Dermis microvascular lymphatic vessel endothelial cell (primary cell): ENCODE data around the gene CALU. TPM values are rescaled to one million over a fixed set of nuclear protein-coding genes. Genes with fewer than 3 reads are reported as not detected.
A peak's percentile ranks its signal among the peaks of the same experiment; 100 is the strongest.

Experiments used
- DNase-seq, 2 donors: peaks; one replicate each; pipeline versions ENCODE4 v3.0.0 to v3.0.0-alpha.2; 2010; ENCODE audit warnings: low read depth in 2 of 2
- total RNA-seq: library from RNA; depleted of rRNA; stranded (reverse); fragments of >200 nt; gene quantifications from 2 replicates; pipeline ENCODE4 v1.2.1, GENCODE V29; 2014

Gene CALU
- total RNA-seq, 1 donor from 2014 or later = 208 TPM

DNA sequence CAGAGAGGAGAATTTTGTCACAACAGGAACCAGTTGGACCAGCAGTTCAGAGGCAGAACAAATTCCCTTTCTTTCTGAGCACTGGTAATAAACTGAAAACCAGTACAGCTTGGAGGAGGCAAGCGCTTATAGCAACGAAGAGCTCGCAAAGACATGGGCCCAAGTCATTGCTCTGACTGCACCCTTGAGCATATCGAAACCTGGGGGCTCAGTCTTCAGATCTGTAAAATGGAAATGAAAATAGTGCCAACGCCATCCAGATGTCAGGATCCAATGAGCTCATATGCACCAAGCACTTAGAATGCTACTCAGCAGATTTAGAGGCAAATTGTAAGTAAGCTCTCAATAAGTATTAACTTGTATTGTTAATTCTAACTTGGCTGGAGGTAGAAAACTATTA lies 14.4 kb upstream of the CALU start:
- DNase-seq = no peak

DNA sequence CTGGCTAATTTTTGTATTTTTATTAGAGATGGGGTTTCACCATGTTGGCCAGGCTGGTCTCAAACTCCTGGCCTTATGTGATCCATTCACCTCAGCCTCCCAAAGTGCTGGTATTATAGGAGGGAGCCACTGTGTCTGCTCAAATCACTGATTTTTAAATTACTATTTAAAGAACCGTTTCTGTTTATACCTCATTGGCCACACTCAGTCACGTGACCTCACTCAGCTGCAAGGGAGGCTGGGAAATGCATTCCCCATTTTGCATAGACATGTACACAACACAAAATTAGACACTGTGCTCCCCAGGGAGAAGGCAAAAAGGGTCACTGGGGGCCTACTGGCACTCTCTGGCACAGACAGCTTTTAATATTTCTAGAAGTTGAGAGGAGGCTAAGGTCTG lies 13.6 kb upstream of the CALU start:
- DNase-seq = no peak

DNA sequence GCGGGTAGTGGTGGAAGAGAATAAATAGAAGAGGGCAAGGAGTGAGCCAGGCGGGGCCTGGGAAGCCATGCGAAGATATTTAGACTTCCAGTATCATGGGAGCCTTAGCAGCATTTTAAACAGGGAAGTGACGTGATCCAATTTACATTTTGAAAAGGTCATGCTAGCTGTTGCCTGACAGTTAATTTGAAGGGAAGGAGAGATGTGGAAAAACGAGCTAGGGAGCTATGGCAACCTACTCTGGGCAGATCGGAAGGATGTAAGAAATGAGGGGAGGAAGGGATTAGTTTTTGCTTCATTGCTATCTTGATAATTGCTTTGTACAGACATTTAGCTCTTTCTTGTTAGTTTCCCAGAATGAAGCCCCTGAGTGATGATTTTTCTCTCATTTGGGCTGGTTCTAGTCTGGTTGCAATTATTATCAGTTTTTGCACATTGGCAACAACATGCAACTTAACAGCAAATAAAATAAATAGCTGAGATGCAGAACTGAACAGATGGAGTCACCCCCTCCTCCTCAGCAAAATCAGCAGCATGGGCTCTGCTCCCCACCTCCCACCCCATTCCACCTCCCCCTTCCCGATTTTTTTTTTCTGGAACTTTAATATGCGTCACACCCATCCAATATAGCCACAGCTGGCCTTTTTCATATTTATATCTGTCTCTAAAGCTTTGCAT lies 13.0 kb upstream of the CALU start:
- DNase-seq = no peak

DNA sequence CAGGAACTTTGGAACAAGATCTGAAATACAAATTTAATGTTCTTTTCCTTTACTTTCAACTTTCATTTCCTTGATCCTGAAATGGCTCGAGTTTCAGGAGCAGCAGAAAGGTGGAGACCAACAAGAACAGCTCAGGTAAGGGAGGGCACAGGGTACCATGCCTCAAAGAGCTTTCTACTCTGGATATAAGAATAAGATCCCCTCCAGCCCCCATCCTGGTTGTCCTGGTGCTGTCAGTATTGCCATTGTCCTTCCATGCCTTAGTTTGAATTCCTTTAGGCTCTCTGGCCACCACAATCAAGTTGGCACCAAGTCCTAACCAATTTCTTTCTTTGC lies 12.5 kb upstream of the CALU start:
- no peak for DNase-seq

DNA sequence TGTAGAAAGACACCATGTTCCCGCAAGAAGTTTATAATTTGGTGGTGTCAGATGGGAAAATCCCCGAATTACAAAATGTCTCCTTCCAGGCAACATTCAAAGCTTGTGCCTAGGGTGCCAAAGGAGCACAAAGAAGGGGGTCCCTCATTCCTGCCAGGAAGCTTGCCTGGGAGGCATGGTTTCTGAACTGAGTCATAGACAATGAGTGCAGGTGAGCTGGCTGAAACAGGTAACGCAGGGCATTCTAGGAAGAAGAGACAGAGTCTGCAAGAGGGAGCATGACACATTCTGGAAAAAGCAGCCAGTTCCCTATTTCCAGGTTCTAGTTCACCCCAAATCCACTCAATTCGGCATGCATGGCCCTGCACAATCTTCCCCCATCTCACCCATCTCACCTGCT lies 11.9 kb upstream of the CALU start:
- DNase-seq = no peak

DNA sequence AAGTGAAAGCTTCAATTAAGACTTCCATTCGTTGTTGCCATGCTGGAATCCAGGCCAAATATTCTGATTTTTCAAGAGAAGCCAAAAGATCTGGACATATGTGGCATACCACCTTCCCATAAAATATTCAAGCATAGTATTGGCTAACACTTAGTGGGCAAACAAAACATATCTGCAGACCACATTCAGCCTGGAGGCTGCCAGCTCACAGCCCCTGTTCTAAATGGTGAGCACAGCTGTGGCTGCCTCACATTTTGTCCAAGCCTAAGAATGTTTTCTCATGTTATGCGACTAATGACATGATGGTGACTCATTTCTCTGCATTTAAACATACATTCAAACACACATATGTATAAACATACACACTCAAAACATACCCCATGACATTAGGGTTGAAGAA lies 10.6 kb upstream of the CALU start:
- DNase-seq = no peak

DNA sequence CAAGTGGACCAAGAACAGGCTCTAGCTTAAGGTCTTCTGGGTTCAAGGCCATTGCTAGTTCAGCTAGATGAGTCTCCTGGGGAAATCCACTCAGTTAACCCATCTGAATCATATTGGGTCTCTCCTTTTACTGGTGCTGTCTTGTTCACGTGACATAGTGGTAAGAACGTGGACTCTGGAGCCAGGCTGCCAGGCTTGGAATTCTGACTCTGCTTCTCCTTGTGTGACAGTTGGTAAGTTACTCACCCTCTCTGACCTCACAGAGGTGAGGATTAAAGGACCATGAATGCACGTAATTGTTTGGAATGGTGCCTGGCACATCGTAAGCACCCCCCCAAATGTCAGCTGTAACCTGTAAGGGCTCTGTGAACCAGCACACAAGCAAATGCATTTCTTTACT lies 9.7 kb upstream of the CALU start:
- no peak for DNase-seq

DNA sequence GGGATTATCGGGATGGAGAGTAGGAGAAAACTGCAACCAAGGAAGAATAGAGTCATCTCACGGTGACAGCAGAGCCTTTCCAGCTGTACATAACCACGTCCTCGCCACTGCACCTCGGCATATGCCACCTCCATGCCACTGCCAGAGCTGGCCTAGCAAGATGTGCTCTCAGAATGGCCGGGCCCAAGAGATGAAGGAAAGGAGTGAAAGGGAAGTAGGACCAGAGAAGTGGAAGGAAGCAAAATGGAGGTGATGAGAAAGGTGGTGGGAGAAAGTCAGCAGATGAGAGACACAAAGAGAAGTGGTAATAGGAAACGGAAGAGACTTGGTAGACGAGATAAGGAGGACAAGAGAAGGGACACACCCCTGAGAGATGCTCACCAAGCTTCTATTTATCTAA lies 8.0 kb upstream of the CALU start:
- no peak for DNase-seq

DNA sequence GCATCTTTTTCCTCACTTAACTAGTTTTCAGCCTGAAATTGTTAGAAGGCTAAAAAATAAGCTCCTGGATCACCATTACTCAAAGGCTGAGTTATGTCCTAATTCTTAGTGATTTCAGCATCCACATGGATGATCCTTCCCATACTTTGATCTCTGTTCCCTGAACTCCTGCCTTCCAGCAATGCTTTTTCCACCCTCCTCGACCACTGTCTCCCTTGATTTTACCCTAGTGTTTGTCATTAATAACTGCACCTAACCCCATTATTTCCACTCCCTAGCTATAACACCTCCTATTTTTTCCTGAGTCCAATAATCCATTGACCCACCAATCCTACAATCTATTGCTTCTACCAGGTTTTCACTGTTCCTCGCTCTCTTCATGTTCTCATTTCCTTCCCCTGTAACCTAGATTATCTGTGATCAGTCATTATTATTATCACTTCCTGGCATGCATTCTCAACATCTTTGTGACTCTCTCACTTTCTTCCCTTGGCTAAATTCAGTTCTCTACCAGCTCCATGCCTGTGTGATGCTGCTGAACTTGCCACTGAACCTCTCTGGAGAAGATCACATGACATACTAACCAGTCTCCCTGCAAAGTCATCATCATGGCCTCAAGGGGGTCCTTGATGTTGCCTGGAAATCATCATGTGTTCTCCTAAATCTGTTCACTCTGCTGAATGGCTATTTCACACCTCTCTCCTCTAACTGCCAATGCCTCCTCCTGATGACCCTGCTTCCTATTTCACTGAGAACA lies 6.5 kb upstream of the CALU start:
- DNase-seq = no peak

DNA sequence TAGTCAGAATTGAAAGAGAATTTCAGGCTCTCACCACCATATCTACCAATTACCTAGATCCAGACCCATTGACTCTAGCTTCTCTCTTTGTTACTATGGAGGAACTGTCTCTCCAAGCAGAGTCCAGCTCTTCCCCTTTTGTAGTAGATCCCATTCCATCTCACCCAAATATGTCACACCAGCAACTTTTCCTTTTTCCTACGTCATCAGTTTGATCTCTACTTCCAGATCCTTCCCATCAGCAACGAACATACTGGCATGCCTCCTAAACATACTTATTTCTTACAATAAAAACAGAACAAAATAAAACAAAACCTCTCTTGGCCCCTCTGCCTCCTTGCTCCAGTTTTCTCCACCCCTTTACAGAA lies 5.9 kb upstream of the CALU start:
- DNase-seq = no peak

DNA sequence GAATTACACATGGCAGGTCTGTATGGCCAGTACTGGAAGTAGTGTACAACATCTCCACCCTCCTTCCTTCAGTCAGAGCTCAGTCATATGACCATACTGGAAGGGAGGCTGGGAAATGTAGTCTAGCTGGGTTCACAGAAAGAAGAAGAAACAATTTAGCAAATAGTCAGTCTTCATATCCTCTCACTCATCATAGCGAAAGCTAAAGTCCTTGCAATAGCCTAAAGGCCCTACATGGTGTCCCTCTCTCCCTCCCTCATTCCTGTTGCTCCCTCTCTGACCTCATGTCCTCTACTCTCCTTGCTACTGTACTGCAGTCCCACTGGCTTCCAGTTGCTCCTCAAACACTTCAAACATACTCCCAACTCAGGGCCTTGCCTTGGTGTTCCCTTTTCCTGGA lies 4.3 kb upstream of the CALU start:
- DNase-seq = no peak

DNA sequence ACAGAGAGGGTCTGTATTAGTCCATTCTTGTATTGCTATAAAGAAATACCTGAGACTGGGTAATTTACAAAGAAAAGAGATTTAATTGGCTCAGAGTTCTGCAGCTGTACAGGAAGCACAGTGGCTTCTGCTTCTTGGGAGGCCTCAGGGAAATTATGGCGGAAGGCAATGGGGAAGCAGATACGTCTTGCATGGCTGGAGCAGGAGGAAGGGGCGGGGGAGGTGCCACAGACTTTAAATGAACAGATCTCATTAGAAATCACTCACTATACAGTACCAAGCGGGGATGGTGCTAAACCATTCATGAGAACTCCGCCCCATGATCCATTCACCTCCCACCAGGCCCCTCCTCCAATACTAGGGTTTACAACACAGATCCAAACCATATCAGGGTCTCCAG lies 3.7 kb upstream of the CALU start:
- DNase-seq = no peak

DNA sequence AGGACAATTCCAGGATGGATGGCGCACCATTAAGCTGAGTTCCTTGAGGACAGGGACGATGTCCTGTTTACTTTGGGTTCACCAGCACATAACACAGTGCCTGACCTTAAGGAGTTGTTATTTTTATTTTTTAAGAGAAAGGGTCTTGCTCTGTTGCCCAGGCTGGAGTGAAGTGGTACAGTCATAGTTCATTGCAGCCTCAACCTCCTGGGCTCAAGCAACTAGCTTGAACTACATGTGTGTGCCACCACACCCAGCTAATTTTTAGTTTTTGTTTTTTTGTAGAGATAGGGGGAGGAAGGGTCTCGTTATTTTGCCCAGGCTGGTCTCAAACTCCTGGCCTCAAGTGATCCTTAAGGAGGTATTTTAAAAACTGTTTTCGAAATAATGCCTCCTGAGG lies 1.7 kb upstream of the CALU start:
- no peak for DNase-seq

DNA sequence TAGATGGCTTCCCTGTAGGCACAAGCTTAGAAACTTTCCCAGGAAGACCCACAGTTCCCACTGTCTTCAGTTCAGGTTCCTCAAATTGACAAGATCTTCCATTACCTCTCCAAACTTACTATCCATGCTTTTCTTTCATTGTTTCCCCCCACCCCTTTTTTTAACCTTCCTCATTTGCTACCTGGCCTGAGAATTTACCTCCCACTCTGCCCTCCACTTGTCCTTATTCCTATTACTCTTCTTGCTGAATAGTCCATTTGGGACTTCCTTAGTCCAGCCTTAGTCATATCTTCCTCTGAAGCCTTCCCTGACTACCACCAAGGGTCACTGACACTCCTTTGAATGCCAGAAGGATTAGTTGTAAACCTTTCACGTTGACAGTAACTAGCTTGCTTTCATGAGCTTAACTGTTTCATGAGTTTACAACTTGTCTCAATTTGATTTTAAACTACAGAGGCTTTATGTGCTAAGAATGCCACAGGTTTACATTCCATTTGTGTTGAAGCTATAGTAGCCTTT lies 1.2 kb upstream of the CALU start:
- DNase-seq = peak in 1 of 2 donors; percentile 53

DNA sequence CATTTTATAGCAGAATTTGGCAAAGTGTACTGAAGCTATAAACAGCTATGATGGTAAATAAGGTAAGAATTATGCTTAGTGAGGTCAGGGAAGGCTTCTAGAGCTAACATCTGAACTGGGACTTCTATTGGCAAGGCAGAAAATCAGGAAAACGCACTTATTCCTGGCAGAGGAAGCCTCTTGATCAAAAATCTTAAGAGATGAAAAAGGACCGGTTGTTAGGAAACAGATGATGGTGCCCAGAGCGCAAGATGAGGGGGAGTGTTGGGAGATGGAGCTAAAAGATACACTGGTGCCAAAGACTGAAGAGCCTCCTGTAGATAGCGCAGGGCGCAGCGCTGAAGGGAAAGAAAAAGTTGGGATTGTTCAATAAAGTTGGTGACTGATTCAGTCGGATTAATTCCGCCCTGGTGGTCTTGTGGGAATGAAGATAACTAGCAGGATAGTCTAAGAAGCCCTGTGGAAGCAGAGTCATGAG lies 550 bp upstream of the CALU start:
- no peak for DNase-seq

DNA sequence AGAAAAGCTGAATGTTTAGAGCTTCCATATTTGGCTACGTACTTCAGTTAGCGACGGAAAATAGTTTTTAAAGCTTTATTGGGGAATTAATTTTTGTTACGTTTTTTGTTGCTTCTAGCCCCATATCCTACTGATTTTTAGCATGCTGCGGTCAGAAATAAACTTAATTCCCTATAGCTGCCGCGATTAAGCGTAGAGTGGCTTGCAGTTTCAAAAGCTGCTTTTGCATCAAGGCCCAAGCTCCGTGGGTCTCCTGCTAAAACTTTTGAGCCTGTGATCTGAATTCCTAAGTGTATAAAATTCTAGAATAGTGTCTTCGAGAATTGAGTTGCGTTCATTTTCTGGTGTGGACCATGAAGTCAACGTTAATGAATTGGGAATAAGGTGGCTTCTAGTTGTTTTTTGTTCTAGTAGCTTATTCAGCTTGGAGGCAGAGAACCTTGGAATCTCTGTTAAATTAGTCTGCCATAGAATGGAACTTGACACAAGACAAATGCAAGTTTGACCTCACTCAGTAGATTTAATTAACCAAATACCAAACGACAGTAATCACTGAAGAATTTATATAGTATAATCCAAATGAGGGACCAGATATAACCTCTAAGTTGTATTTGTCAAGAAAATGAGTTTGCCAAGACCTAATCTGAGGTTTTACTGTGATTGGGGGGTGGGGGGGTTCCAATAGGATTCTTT lies 977 bp downstream of the CALU start:
- DNase-seq = peak in 1 of 2 donors; percentile 4

DNA sequence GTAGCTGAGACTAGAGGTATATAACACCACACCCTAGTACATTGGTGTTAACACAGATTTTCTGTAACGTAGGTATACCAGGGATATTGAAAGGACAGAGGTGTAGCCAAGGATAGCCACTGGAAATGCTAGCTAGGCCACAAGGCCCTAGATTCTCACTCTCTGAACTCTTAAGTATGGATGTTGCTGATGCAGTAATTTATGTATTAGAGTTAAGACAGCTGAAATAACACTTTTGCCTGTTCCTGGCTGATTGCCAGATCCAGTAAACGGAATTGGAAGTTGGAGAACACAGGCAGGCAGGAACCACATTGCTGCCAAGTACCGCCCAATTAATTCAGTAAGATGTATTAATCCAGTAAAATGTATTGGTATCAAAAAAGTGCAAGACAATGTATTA lies 1.8 kb downstream of the CALU start:
- peak; percentile 75 to 95 for DNase-seq

DNA sequence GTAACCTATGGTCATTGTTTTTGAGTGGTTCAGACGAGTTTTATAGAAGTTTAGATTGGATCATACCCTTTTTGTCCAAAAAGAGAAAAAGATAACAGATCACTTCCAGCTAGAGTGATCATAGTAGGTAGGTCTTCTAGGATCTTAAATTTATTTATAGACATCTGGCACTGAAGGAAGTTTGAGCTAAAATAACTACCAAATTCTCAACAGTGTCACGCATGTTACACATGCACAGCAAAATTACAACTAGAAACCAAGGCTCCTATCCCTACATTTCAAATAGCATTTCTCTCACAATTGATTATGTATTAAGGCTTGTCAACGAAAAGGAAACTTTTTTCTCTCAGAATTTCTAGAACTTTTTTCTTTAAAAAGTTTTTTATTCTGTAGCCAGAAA lies 2.3 kb downstream of the CALU start:
- no peak for DNase-seq

DNA sequence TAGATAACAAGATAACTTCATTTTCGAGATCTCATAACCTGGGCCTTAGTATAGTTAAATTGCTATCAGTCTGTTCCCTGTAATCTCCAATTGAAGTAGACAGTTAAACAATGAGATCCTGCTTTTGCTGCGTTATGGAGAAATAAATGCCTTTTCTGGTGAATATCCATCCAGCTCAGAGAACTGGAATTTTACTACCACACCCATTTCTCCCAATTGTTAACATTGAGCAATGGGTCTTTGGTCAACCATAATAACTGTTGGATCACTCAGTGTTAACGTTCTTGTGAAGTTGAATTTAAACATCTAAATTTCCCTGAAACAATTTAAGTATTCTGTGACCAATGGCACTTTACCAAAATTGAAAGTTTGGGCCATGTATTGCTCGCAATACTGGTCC lies 3.0 kb downstream of the CALU start:
- DNase-seq = peak in 1 of 2 donors; percentile 12

DNA sequence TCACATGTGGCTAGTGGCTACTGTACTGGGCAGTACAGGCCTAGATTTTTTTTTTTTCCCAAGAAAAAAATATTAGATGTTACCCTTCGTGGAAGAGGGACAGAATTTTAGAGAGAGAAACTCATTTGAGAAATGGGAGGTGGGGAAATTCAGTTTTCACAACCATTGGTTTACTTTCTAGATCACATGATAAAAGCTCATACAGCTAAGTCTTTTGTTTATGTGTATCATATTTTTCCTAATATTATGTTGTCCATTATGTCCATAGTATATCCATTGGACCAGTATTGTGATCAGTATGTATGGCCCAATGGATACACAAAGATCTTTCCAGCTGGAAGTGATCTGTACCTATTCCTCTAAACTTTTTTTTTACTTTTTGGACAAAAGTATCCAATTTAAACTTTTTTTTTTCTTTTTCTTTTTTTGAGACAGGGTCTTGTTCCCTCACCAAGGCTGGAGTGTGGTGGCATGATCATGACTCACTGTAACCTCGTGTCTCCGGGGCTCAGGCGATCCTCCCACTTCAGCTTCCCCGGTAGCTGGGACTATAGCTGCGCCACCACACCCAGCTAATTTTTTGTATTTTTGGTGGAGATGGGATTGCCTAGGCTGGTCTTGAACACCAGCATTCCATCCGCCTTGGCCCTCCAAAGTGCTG lies 4.1 kb downstream of the CALU start:
- DNase-seq = peak in 1 of 2 donors; percentile 20

DNA sequence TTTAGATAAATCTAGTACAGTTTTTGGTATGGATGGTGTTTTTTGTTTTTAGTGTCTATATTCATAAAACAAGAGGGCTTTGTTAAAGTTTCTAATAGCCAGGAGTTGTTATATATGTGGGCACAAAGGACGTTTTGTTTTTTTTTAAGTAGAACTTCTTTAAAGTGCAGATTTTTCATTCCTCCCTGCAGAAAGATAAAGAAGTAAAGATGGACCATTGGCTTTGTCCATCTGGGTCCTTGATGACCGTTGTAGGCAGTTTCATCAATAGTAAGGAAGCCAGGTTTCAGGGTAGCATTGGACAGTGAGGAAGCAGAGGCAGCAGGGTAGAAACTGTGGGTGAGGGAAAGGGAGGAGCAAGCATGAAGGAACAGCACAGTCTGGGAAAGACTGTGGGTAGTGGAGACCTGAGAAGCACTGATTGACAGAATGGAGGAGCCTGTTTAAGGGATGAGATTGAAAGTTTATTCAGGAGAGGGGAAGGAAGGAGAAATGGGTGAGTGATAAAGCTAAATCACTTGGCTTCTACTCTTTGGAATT lies 5.3 kb downstream of the CALU start:
- no peak for DNase-seq

DNA sequence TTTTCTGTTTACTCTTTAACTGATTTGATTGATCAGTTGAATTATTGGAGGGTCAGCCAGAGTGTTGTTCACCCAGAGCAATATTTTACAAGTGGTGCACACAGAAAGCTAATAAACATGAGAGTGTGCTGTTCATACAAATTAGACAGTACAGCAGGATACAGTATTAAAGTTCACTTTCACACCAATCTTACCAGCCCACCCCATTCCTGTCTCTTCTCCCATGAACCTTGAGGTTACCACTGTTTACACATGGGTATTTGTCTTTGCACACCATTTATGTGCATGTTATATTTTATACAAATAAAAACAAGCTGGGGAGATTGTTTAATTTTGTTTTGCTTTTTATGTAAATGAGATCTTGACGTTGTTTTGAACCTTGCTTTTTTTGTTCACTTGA lies 6.5 kb downstream of the CALU start:
- DNase-seq = no peak
